Measurements from ENCODE around the gene CDK7. TPM values are rescaled to one million over a fixed set of nuclear protein-coding genes. Genes with fewer than 3 reads are reported as not detected.

CDK7 gene
- total and polyA plus RNA-seq, 4 donors: 6.9 to 15.0 (median 7.9) TPM

GRCh38 chr5:69188811-69189161, 45.9 kb upstream of the CDK7 start:
- Histone ChIP-seq H3K27me3 (ENCODE audit: control insufficient read depth in 4 of 4, insufficient read depth in 4 of 4, low read length in 3 of 4) (no peaks in the 10 kb centered on the region), H3K9ac (ENCODE audit: low read depth in 1 of 2, low read length in 2 of 2) (peak overlapping the region in 1 of 2 donors; percentile 73), H3K36me3 (ENCODE audit: control insufficient read depth in 4 of 4, insufficient read depth in 3 of 4, low read depth in 1 of 4, low read length in 3 of 4) (no peaks in the 10 kb centered on the region), H3K27ac (ENCODE audit: low read depth in 1 of 2, low read length in 2 of 2) (peak overlapping the region in 1 of 2 donors; percentile 20), H3K4me3 (ENCODE audit: low read depth in 1 of 3, low read length in 3 of 3) (peak overlapping the region; percentile 64 to 99 (median 99)), H3K9me3 (ENCODE audit: control insufficient read depth in 4 of 4, low read length in 3 of 4) (no peaks in the 10 kb centered on the region), H3K4me1 (ENCODE audit: control insufficient read depth in 4 of 4, insufficient read depth in 4 of 4, low read length in 3 of 4) (peaks cover 0 to 14% (median 13%) of the 10 kb centered on the region in 4 donors)
- TF ChIP-seq RAD21 (IDR thresholded peaks at IDR 0.05) (no peak), SP1 (IDR thresholded peaks at IDR 0.05) (no peak), FOXA1 (IDR thresholded peaks at IDR 0.05) (no peak), REST (IDR thresholded peaks at IDR 0.05) (no peak), HNF4A (conservative IDR thresholded peaks at IDR 0.05) (no peak), GABPA (IDR thresholded peaks at IDR 0.05 in 1 of 2, conservative IDR thresholded peaks at IDR 0.05 in 1 of 2) (no peak), CTCF (IDR thresholded peaks at IDR 0.05; ENCODE audit: low read depth, low read length, missing input control) (no peak), EGR1 (IDR thresholded peaks at IDR 0.05; ENCODE audit: low read depth in 2 of 2) (no peak), RXRA (IDR thresholded peaks at IDR 0.05) (no peak), MAX (IDR thresholded peaks at IDR 0.05) (no peak), HNF4G (IDR thresholded peaks at IDR 0.05) (no peak), FOXA2 (IDR thresholded peaks at IDR 0.05) (no peak), ATF3 (IDR thresholded peaks at IDR 0.05) (no peak)
- 20% methylated on average over 8 of the region's 8 CpGs for WGBS
- DNase-seq (ENCODE audit: low spot score): no peak

GRCh38 chr5:69189162-69190086, 45.3 kb upstream of the CDK7 start, which contains the start of gene CENPH:
Gene CENPH (plus strand): TSS chr5:69189583. CDS start chr5:69189635, 52 bp downstream.
- no peaks in the 10 kb centered on the region for H3K36me3 ChIP-seq (ENCODE audit: control insufficient read depth in 4 of 4, insufficient read depth in 3 of 4, low read depth in 1 of 4, low read length in 3 of 4)
- peak within 1 kb of the TSS; percentile 73 to 78 for H3K9ac ChIP-seq (ENCODE audit: low read depth in 1 of 2, low read length in 2 of 2)
- WGBS: 1% methylated on average over 55 of the region's 55 CpGs
- peak; percentile 95 for DNase-seq (ENCODE audit: low spot score)
- H3K27ac ChIP-seq (ENCODE audit: low read depth in 1 of 2, low read length in 2 of 2): peak within 1 kb of the TSS; percentile 20 to 71
- peak within 1 kb of the TSS; percentile 64 to 99 (median 99) for H3K4me3 ChIP-seq (ENCODE audit: low read depth in 1 of 3, low read length in 3 of 3)
- H3K27me3 ChIP-seq (ENCODE audit: control insufficient read depth in 4 of 4, insufficient read depth in 4 of 4, low read length in 3 of 4): no peaks in the 10 kb centered on the region
- H3K4me1 ChIP-seq (ENCODE audit: control insufficient read depth in 4 of 4, insufficient read depth in 4 of 4, low read length in 3 of 4): peaks cover 0 to 14% (median 13%) of the 10 kb centered on the region in 4 donors
- no peak for TF ChIP-seq NR2F2 (IDR thresholded peaks at IDR 0.05)
- TF ChIP-seq RAD21 (IDR thresholded peaks at IDR 0.05): peak; percentile 39 to 42
- peak; percentile 69 to 93 for TF ChIP-seq GABPA (IDR thresholded peaks at IDR 0.05 in 1 of 2, conservative IDR thresholded peaks at IDR 0.05 in 1 of 2)
- TF ChIP-seq SP1 (IDR thresholded peaks at IDR 0.05): peak; percentile 24
- peak; percentile 30 for TF ChIP-seq REST (IDR thresholded peaks at IDR 0.05)
- peak; percentile 93 for TF ChIP-seq YY1 (IDR thresholded peaks at IDR 0.05)
- H3K9me3 ChIP-seq (ENCODE audit: control insufficient read depth in 4 of 4, low read length in 3 of 4): no peaks in the 10 kb centered on the region

Data from liver (tissue), 9 donors.